HepG2 (cell line): Measurements from ENCODE around the gene NEURL1. TPM values are rescaled to one million over a fixed set of nuclear protein-coding genes. Genes with fewer than 3 reads are reported as not detected.

Source experiments
- ATAC-seq: fragments of 200-7000 bp; cut with Tn5 transposase; 3 replicates; pipeline ENCODE4 v1.9.1; 2020; ENCODE audit warnings: mild to moderate bottlenecking, moderate library complexity
- BruUV-seq: library from RNA; stranded (reverse); fragments of 400-500 nt; replicated peaks from 2 replicates; lab custom pipeline; 2021; lab: Mats Ljungman, UMichigan
- CTCF ChIA-PET: fragments of 300-600 bp; formaldehyde crosslinking; extraction: SDS; loops from one replicate; lab custom pipeline; 2021; ENCODE audit warnings: low total read pairs, inconsistent platforms, low intra/inter-chr PET ratio; lab: Yijun Ruan, JAX
- POLR2A ChIA-PET: fragments of 350-600 bp; sonication (Branson Sonifier 250); formaldehyde crosslinking; loops from one replicate; lab custom pipeline; 2020; ENCODE audit warnings: antibody characterized with exemption, inconsistent platforms; lab: Yijun Ruan, JAX
- DNase-seq: peaks from one replicate; pipeline ENCODE4 v3.0.0-alpha.2; 2015; ENCODE audit warnings: low spot score
- FAIRE-seq: peaks from 3 replicates; lab custom pipeline; 2011; peaks lifted over from hg19 to GRCh38; lab: Jason Lieb, UNC
- H2AFZ ChIP-seq: one replicate; pipeline ENCODE4 v1.6.1; 2011; ENCODE audit warnings: low read length, inconsistent platforms
- H3K27ac ChIP-seq: fragments of 300-600 bp; 3 replicates; pipeline ENCODE4 v1.8.0; 2011; ENCODE audit warnings: mixed run types, mild to moderate bottlenecking, mixed read lengths, low read length, inconsistent platforms; ENCODE audit not compliant: insufficient read depth; ENCODE audit errors: extremely low read length
- H3K27me3 ChIP-seq, 2 experiments: fragments of 200-600 bp in 1 of 2; 2 replicates in 1 of 2; 3 replicates in 1 of 2; pipeline versions ENCODE4 v1.6.0 to v1.8.0; 2011; ENCODE audit warnings: low read length in 2 of 2, mild to moderate bottlenecking in 2 of 2, moderate library complexity in 2 of 2, inconsistent platforms in 1 of 2; ENCODE audit not compliant: insufficient read depth in 2 of 2, control insufficient read depth in 1 of 2
- H3K36me3 ChIP-seq, 2 experiments: fragments of 200-600 bp in 1 of 2; replicated peaks in 1 of 2; 2 replicates in 1 of 2; 3 replicates in 1 of 2; pipeline versions ENCODE4 v1.5.1 to v1.8.0; 2011; ENCODE audit warnings: low read length in 2 of 2, inconsistent platforms in 1 of 2; ENCODE audit not compliant: insufficient read depth in 2 of 2, control insufficient read depth in 1 of 2
- H3K4me1 ChIP-seq: 2 replicates; pipeline ENCODE4 v1.5.1; 2012; ENCODE audit warnings: low read length, inconsistent platforms; ENCODE audit not compliant: insufficient read depth
- H3K4me2 ChIP-seq: 2 replicates; pipeline ENCODE4 v1.6.0; 2011; ENCODE audit warnings: low read depth, low read length, inconsistent platforms
- H3K4me3 ChIP-seq, 3 experiments: fragments of 200-600 bp in 1 of 3; sonication (generic), shearing (Covaris generic) in 1 of 3; replicated peaks in 1 of 3; 2 replicates each; pipeline ENCODE4 v1.5.1; 2011 to 2016; ENCODE audit warnings: low read length in 3 of 3, inconsistent platforms in 2 of 3, low read depth in 2 of 3, mild to moderate bottlenecking in 2 of 3, control low read depth in 1 of 3, mixed read lengths in 1 of 3; ENCODE audit not compliant: insufficient read depth in 1 of 3
- H3K79me2 ChIP-seq: one replicate; pipeline ENCODE4 v1.6.1; 2011; ENCODE audit warnings: low read length, inconsistent platforms; ENCODE audit not compliant: insufficient read depth
- H3K9ac ChIP-seq: 2 replicates; pipeline ENCODE4 v1.6.0; 2011; ENCODE audit warnings: mild to moderate bottlenecking, low read depth, low read length, inconsistent platforms; ENCODE audit not compliant: insufficient read depth
- H3K9me3 ChIP-seq: 2 replicates; pipeline ENCODE4 v1.5.1; 2012; ENCODE audit warnings: mild to moderate bottlenecking, low read length
- H4K20me1 ChIP-seq: 2 replicates; pipeline ENCODE4 v1.6.0; 2011; ENCODE audit warnings: inconsistent platforms, mild to moderate bottlenecking, low read length, moderate library complexity; ENCODE audit not compliant: insufficient read depth
- NONO ChIP-seq, 2 experiments: fragments of 450-650 bp in 1 of 2; sonication (generic) in 1 of 2; formaldehyde crosslinking in 1 of 2; IDR thresholded peaks in 1 of 2; conservative IDR thresholded peaks in 1 of 2; 2 replicates each; pipeline versions ENCODE4 v1.6.1 to v1.8.0; 2017 to 2022; ENCODE audit warnings: mild to moderate bottlenecking in 1 of 2, missing genetic modification reagents in 1 of 2, moderate library complexity in 1 of 2
- SAP130 ChIP-seq: IDR thresholded peaks from 2 replicates; pipeline ENCODE4 v1.6.1; 2016; ENCODE audit warnings: low read depth
- SRSF9 ChIP-seq: fragments of 200-400 bp; formaldehyde crosslinking; IDR thresholded peaks from 2 replicates; pipeline ENCODE4 v1.6.1; 2018; ENCODE audit warnings: borderline replicate concordance, mild to moderate bottlenecking, low read depth, low read length; ENCODE audit not compliant: insufficient read depth, poor library complexity, severe bottlenecking
- TAF1 ChIP-seq: sonication (generic); formaldehyde crosslinking; IDR thresholded peaks from 2 replicates; pipeline ENCODE4 v1.4.0; 2020; ENCODE audit warnings: missing genetic modification reagents
- ZFP41 ChIP-seq: sonication (generic); formaldehyde crosslinking; IDR thresholded peaks from 2 replicates; pipeline ENCODE4 v1.4.0; 2020; ENCODE audit warnings: mild to moderate bottlenecking, missing genetic modification reagents, borderline replicate concordance
- ZNF44 ChIP-seq: sonication (generic); formaldehyde crosslinking; IDR thresholded peaks from 2 replicates; pipeline ENCODE4 v1.5.1; 2020; ENCODE audit warnings: mild to moderate bottlenecking, missing genetic modification reagents
- ZNF615 ChIP-seq: sonication (generic); formaldehyde crosslinking; IDR thresholded peaks from 2 replicates; pipeline ENCODE4 v1.5.0; 2020; ENCODE audit warnings: mild to moderate bottlenecking, missing genetic modification reagents, borderline replicate concordance
- WGBS: methylation state at CpG from one replicate; pipeline ENCODE4 v1.1.6; 2017; ENCODE audit warnings: low lambda C conversion rate; 5-methylcytosine and 5-hydroxymethylcytosine counted together
- in situ Hi-C: cut with HindIII; loops from 2 replicates; pipeline ENCODE4 v1.10.0; 2017; ENCODE audit warnings: low pct_unique_long_range_greater_than_20kb; ENCODE audit not compliant: extremely low pct_ligation_motif_present
- intact Hi-C: fragments of 100-400 bp; cut with micrococcal nuclease; formaldehyde crosslinking; loops from one replicate; pipeline ENCODE4 v1.10.0; 2022; ENCODE audit not compliant: unreplicated experiment
- polyA plus RNA-seq, 8 experiments: library from polyadenylated mRNA; depleted of rRNA in 3 of 8; stranded (reverse) in 7 of 8; unstranded in 1 of 8; fragments of >200 nt; fragmentation: Illumina TruSeq in 4 of 8; extraction: Trizol in 4 of 8; gene quantifications; 2 replicates each; pipeline versions ENCODE4 v1.2.1 to v1.2.3, GENCODE V29; 2011 to 2016; ENCODE audit warnings: low read depth in 4 of 8, missing spikeins in 1 of 8, mixed read lengths in 1 of 8; ENCODE audit not compliant: insufficient read depth in 1 of 8
- total RNA-seq, 5 experiments: library from RNA; depleted of rRNA; stranded (reverse); fragments of >200 nt; fragmentation: Illumina TruSeq; extraction: Trizol; gene quantifications; 2 replicates each; pipeline ENCODE4 v1.2.3, GENCODE V29; 2016; ENCODE audit warnings: low read depth in 1 of 5
- TF ChIP-seq, protein P1 (sequence below): sonication (generic); formaldehyde crosslinking; IDR thresholded peaks from 2 replicates; pipeline ENCODE4 v1.9.0; 2021; ENCODE audit warnings: missing genetic modification reagents, borderline replicate concordance
- TF ChIP-seq, protein P2 (sequence below): sonication (generic); formaldehyde crosslinking; conservative IDR thresholded peaks from 2 replicates; pipeline ENCODE4 v1.4.0; 2020; ENCODE audit warnings: mild to moderate bottlenecking, missing genetic modification reagents, moderate library complexity
- TF ChIP-seq, protein P3 (sequence below): sonication (generic); formaldehyde crosslinking; IDR thresholded peaks from 2 replicates; pipeline ENCODE4 v1.4.0; 2020; ENCODE audit warnings: missing genetic modification reagents
- TF ChIP-seq, protein P4 (sequence below): sonication (generic); formaldehyde crosslinking; IDR thresholded peaks from 2 replicates; pipeline ENCODE4 v1.5.1; 2020; ENCODE audit warnings: mild to moderate bottlenecking, missing genetic modification reagents, moderate library complexity
- TF ChIP-seq, protein P5 (sequence below): IDR thresholded peaks from 2 replicates; pipeline ENCODE4 v1.6.1; 2012; ENCODE audit warnings: low read depth, low read length, improper control_type of control experiment

NEURL1 gene
- total and polyA plus RNA-seq, 2 of the 13 experiments (the other 11 are each of a cell fraction or from before 2014, with no cell fraction given), result not detected

DNA sequence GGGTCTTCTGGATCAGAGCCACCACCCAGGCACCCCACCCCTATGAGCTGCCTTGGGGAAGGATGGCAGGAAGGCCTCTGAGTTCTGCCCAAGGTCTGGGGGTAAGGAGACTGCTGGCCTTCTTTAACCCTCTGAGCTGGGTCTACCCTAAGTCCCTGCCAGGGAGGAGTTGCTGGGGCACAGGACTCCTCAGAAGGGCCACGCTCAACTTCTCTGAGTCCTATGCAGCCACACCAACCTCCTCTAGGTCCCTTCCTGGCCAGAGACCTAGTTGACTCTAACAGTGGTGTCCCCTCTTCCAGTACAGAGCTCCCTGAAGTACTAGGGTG is 2.6 kb upstream of the NEURL1 start:
- no peaks in the 10 kb centered on the region for H3K79me2 ChIP-seq
- H3K4me1 ChIP-seq, result no peaks in the 10 kb centered on the region
- 50% methylated on average over 1 of the region's 1 CpG for WGBS
- DNase-seq (no peak), FAIRE-seq (no peak), ATAC-seq (no peak)
- ChIA-PET CTCF (no interaction called here), POLR2A (interaction anchor here (0.7 kb wide), 1 partner anchor 12 kb away, joined by 4 read pairs; the partner anchor contains the start of gene CALHM3)
- H2AFZ ChIP-seq, result no peak overlapping the region
- no peak overlapping the region for H3K4me2 ChIP-seq
- intact Hi-C loops, result no loop called here
- H3K9me3 ChIP-seq, result no peaks in the 10 kb centered on the region
- H3K4me3 ChIP-seq, result no peak overlapping the region
- no TSS peak for BruUV-seq
- no peak overlapping the region for H3K27ac ChIP-seq
- H3K27me3 ChIP-seq, result peaks cover 8 to 75% of the 10 kb centered on the region in 2 experiments; a peak in 4 of 5 replicates
- H3K9ac ChIP-seq, result no peak overlapping the region
- H4K20me1 ChIP-seq, result no peaks in the 10 kb centered on the region
- in situ Hi-C loops, result no loop called here
- no peaks in the 10 kb centered on the region for H3K36me3 ChIP-seq
- TF ChIP-seq, protein P1, sequence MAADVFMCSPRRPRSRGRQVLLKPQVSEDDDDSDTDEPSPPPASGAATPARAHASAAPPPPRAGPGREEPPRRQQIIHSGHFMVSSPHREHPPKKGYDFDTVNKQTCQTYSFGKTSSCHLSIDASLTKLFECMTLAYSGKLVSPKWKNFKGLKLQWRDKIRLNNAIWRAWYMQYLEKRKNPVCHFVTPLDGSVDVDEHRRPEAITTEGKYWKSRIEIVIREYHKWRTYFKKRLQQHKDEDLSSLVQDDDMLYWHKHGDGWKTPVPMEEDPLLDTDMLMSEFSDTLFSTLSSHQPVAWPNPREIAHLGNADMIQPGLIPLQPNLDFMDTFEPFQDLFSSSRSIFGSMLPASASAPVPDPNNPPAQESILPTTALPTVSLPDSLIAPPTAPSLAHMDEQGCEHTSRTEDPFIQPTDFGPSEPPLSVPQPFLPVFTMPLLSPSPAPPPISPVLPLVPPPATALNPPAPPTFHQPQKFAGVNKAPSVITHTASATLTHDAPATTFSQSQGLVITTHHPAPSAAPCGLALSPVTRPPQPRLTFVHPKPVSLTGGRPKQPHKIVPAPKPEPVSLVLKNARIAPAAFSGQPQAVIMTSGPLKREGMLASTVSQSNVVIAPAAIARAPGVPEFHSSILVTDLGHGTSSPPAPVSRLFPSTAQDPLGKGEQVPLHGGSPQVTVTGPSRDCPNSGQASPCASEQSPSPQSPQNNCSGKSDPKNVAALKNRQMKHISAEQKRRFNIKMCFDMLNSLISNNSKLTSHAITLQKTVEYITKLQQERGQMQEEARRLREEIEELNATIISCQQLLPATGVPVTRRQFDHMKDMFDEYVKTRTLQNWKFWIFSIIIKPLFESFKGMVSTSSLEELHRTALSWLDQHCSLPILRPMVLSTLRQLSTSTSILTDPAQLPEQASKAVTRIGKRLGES (CRISPR knock-in tag), result no peak
- TF ChIP-seq ZNF615 (CRISPR knock-in tag) (no peak), ZNF44 (CRISPR knock-in tag) (no peak), SAP130 (no peak), TAF1 (CRISPR knock-in tag) (no peak), NONO (IDR thresholded peaks at IDR 0.05) (no peak), NONO (CRISPR knock-in tag; conservative IDR thresholded peaks at IDR 0.05) (no peak), ZFP41 (CRISPR knock-in tag) (no peak), SRSF9 (no peak)
- TF ChIP-seq, protein P2, sequence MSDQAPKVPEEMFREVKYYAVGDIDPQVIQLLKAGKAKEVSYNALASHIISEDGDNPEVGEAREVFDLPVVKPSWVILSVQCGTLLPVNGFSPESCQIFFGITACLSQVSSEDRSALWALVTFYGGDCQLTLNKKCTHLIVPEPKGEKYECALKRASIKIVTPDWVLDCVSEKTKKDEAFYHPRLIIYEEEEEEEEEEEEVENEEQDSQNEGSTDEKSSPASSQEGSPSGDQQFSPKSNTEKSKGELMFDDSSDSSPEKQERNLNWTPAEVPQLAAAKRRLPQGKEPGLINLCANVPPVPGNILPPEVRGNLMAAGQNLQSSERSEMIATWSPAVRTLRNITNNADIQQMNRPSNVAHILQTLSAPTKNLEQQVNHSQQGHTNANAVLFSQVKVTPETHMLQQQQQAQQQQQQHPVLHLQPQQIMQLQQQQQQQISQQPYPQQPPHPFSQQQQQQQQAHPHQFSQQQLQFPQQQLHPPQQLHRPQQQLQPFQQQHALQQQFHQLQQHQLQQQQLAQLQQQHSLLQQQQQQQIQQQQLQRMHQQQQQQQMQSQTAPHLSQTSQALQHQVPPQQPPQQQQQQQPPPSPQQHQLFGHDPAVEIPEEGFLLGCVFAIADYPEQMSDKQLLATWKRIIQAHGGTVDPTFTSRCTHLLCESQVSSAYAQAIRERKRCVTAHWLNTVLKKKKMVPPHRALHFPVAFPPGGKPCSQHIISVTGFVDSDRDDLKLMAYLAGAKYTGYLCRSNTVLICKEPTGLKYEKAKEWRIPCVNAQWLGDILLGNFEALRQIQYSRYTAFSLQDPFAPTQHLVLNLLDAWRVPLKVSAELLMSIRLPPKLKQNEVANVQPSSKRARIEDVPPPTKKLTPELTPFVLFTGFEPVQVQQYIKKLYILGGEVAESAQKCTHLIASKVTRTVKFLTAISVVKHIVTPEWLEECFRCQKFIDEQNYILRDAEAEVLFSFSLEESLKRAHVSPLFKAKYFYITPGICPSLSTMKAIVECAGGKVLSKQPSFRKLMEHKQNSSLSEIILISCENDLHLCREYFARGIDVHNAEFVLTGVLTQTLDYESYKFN (CRISPR knock-in tag), result no peak
- TF ChIP-seq, protein P3, sequence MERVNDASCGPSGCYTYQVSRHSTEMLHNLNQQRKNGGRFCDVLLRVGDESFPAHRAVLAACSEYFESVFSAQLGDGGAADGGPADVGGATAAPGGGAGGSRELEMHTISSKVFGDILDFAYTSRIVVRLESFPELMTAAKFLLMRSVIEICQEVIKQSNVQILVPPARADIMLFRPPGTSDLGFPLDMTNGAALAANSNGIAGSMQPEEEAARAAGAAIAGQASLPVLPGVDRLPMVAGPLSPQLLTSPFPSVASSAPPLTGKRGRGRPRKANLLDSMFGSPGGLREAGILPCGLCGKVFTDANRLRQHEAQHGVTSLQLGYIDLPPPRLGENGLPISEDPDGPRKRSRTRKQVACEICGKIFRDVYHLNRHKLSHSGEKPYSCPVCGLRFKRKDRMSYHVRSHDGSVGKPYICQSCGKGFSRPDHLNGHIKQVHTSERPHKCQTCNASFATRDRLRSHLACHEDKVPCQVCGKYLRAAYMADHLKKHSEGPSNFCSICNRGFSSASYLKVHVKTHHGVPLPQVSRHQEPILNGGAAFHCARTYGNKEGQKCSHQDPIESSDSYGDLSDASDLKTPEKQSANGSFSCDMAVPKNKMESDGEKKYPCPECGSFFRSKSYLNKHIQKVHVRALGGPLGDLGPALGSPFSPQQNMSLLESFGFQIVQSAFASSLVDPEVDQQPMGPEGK (CRISPR knock-in tag), result no peak
- TF ChIP-seq, protein P4, sequence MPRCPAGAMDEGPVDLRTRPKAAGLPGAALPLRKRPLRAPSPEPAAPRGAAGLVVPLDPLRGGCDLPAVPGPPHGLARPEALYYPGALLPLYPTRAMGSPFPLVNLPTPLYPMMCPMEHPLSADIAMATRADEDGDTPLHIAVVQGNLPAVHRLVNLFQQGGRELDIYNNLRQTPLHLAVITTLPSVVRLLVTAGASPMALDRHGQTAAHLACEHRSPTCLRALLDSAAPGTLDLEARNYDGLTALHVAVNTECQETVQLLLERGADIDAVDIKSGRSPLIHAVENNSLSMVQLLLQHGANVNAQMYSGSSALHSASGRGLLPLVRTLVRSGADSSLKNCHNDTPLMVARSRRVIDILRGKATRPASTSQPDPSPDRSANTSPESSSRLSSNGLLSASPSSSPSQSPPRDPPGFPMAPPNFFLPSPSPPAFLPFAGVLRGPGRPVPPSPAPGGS, result no peak
- TF ChIP-seq, protein P5, sequence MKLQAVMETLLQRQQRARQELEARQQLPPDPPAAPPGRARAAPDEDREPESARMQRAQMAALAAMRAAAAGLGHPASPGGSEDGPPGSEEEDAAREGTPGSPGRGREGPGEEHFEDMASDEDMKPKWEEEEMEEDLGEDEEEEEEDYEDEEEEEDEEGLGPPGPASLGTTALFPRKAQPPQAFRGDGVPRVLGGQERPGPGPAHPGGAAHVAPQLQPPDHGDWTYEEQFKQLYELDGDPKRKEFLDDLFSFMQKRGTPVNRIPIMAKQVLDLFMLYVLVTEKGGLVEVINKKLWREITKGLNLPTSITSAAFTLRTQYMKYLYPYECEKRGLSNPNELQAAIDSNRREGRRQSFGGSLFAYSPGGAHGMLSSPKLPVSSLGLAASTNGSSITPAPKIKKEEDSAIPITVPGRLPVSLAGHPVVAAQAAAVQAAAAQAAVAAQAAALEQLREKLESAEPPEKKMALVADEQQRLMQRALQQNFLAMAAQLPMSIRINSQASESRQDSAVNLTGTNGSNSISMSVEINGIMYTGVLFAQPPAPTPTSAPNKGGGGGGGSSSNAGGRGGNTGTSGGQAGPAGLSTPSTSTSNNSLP, result no peak
